Prostate gland (tissue), 2 donors: ENCODE data around the gene PCDH9.

ENCODE experiments used
- CTCF ChIP-seq, 4 experiments: fragments of 200-600 bp in 2 of 4; fragments of 450-650 bp in 2 of 4; sonication (generic) in 2 of 4; IDR thresholded peaks; 1 replicate in 3 of 4; 2 replicates in 1 of 4; pipeline ENCODE4 v1.5.1; 2016 to 2019; ENCODE audit warnings: antibody characterized with exemption in 4 of 4, mild to moderate bottlenecking in 2 of 4, moderate library complexity in 2 of 4
- POLR2A ChIP-seq: fragments of 450-650 bp; IDR thresholded peaks from one replicate; pipeline ENCODE4 v1.6.1; 2016; ENCODE audit warnings: antibody characterized with exemption, mild to moderate bottlenecking
- POLR2AphosphoS5 ChIP-seq: sonication (generic); formaldehyde crosslinking; IDR thresholded peaks from one replicate; pipeline ENCODE4 v1.6.1; 2017; ENCODE audit warnings: antibody characterized with exemption

DNA sequence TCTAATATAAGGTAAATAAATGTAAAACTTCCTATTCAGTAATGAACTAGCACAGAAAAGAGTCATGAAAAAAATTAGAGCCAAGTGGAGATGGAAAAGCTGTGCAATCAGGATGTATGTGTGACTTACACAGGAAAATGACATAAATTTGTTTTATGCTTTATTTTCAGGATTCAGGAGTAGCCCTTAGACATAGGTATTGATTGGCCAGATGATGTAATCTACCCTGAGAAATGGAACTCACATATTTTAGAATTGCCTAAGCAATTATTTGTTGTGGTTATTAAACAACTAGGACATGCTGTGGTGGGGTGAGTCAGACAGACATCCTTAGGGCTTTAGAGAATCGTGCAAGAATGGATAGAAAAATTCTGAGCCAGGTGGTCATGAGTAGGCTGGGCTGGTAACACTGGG lies 110.6 kb downstream of the PCDH9 start:
- TF ChIP-seq CTCF (IDR thresholded peaks at IDR 0.05) (no peak), POLR2AphosphoS5 (no peak), POLR2A (no peak)
